C4-2B (cell line): ENCODE results near the gene DPP8.

ENCODE experiments used
- H3K27ac ChIP-seq: fragments of 450-650 bp; 2 replicates; pipeline ENCODE4 v1.5.1; 2017
- CTCF ChIP-seq: fragments of 450-650 bp; conservative IDR thresholded peaks from 2 replicates; pipeline ENCODE4 v1.5.1; 2017; ENCODE audit warnings: mild to moderate bottlenecking
- ZFX ChIP-seq: fragments of 450-650 bp; IDR thresholded peaks from 2 replicates; pipeline ENCODE4 v1.6.1; 2017

DPP8 gene

GRCh38 chr15:65411465-65412071 is 105.9 kb downstream of the DPP8 start:
- TF ChIP-seq ZFX (no peak), CTCF (no peak)
- H3K27ac ChIP-seq = no peak overlapping the region

DNA sequence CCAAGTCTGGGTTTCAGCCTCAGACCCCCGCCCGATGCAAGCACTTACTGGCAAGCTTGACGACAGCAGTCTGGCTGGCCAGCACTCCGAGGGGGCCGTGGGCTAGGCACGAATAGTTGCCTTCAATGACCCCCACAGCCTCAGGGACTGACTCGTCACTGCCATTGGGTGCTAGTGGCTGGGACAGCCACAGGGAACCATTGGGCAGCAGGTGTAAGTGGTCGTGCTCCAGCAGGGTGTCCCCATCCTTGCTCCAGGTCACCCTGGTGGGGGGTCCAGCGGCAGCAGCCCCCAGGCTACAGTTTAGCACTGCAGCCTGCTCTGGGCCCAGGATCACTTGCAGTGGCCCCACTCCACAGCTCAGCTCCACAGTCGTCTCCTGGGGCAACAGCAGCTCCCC is 106.5 kb downstream of the DPP8 start:
- no peak overlapping the region for H3K27ac ChIP-seq
- no peak for TF ChIP-seq ZFX
- no peak for TF ChIP-seq CTCF

DNA sequence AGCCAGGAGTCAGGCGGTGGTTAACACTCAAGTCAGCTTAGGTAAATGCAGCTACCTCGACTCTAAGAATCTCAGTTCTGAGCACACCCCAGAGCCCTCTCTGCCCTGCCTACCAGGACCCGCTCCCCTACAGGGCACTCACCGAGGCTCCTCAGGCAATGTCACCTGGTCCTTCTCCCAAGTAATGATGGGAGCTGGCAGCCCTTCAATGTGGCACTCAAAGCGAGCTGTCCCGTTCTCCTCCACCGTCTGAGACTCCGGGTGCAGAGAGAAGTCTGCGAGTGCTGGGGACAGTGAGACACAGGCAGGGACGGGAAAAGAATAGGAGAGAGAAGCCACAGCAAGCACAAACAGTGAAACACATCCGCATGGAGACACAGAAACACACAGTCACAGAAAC is 107.5 kb downstream of the DPP8 start:
- H3K27ac ChIP-seq = no peak overlapping the region
- TF ChIP-seq ZFX (no peak), CTCF (no peak)

GRCh38 chr15:65409036-65409631 is 108.4 kb downstream of the DPP8 start:
- no peak for TF ChIP-seq CTCF
- H3K27ac ChIP-seq = no peak overlapping the region

DNA sequence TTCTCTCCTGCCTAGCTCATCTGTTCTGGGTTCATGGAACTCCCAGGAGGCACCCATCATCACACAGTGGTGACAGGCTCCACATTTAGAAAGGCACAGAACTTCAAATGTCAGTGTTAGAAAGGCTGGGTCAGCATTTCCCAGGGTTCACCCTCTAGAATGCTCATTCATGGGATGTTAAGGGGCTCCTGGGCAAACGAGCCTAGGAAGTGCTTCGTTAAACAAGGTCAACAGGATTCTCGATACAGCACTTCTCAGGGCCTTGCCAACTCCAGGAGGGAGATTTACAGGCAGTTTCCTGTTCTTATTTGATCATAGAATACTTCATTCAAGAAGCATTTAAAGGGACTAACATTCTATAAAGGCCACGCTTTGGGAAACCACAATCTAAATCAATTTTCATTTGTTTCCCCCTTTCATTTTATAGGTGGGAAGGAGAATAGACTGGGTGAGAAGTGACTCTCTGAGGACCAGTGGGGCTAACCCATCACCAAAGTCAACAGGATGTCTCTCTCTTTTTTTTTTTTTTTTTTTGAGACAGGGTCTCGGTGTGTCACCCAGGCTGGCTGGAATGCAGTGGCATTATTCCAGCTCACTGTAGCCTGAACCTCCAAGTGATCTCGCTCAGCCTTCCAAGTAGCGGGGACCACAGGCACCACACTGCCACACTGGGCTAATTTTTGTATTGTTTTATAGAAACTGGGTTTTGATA is 109.0 kb downstream of the DPP8 start:
- no peak for TF ChIP-seq ZFX
- no peak for TF ChIP-seq CTCF

GRCh38 chr15:65406424-65407000 is 111.0 kb downstream of the DPP8 start:
- no peak overlapping the region for H3K27ac ChIP-seq
- TF ChIP-seq ZFX (no peak), CTCF (no peak)

More for the DNA sequence above, 109.0 kb downstream of the DPP8 start:
- no peak overlapping the region for H3K27ac ChIP-seq

GRCh38 chr15:65405791-65406423 is 111.6 kb downstream of the DPP8 start:
- TF ChIP-seq CTCF = no peak
- no peak for TF ChIP-seq ZFX
- H3K27ac ChIP-seq = no peak overlapping the region
